HG02623 (cell line): ENCODE measurements around the gene C1orf56.
"Not testable (repeated sequence)": the region's sequence is repeated elsewhere in the genome, so short reads cannot be mapped to it uniquely, and the experiment has no call there.

Source experiments
- ATAC-seq: cut with Tn5 transposase; IDR thresholded peaks from one replicate; pipeline ENCODE4 v1.9.1; 2021; ENCODE audit warnings: moderate library complexity; ENCODE audit not compliant: unreplicated experiment

C1orf56 gene

DNA sequence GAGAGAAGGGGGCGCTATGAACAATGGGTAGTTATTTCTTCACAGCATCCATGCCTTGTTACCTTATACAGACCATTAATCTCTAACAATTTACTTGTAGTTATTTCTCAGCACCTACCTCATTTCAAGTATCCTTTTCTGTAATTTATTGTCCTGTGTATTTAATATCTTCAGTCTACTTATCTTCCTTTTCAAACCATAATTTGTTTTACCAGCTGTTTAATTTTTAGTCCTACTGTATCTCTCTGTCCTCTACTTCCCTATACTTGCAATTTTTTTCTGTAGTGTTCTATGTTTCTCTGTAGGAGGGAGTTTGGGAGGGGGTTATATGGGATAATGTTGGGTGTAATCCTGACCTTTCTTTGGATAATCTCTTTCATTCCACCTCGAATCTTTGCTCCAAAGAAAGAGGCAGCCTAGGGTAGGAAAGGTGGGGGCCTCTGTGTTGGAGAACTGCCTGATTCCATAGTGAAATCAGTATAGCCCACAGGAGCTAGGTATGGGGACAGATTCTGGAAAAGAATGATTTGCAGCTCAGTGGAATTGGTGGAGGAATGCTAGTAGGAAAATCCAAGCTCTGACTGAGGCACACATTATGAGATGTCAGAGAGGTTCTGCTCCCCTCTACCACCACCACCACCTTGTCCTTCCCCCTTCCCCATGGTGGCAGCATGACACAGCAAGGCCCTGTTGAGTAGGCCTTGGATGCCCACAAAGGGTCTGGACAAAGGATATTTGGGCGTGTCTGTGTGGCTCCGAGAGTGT is 13.3 kb downstream of the C1orf56 start:
- ATAC-seq, result no peak

DNA sequence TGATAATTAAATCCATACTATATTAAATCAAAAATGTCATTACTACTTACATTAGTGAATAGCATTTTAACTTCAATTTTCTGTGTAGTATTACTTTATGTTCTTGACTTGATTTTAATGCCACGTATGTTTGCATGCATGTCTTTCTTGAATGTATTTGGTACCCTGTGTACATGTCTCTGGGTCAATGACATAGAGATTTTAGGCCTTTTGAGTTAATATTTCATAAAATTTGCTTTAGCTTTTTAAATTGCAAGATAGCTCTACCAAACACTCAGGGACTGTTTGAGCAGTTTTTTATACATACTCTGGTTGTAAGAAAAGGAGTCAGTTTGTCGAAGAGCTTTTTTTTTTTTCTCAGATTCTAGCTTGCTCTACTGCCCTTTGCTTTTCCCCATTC is 14.2 kb downstream of the C1orf56 start:
- ATAC-seq, result no peak

DNA sequence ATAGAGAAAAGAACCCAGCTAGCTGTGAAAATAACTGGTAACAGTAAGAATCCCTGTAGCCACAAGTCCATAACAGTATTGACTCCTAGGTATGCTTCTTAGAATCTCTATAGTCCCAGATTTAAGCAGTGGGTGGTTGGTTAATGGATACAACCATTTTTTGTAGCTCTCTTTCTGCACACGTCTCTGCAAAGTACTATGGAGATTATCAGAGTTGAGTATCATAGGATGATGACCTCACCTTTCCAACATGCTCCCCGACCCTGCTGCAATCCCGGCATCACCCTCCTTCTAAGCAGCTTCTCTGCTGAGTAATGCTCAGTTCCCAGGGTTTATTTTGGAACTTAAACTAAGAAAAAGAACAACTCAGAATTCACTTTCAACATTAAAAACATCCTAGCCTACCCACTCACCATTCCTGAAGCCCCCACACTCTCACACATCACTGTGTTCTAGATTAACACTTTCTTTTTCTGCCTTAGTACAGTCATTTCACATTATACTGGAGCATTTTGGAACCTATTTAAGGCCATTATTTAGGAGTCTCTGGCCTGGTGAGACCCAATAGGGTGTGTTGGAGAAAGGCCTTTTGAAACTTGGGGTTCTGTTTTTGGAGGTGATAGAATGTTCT is 15.3 kb downstream of the C1orf56 start:
- ATAC-seq, result no peak

DNA sequence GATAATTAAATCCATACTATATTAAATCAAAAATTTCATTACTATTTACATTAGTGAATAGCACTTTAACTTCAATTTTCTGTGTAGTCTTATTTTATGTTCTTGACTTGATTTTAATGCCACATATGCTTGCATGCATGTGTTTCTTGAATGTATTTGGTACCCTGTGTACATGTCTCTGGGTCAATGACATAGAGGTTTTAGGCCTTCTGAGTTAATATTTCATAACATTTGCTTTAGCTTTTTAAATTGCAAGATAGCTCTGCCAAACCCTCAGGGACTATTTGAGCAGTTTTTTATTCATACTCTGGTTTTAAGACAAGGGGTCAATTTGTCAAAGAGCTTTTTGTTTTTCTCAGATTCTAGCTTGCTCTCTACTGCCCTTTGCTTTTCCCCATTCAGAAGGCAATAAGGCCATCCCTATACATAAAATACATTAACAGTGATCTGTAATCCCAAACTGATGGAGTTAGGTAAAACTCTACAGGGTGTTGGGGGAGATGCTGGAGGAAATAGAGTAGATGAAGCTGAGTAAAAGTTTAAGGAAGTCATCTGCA is 17.6 kb downstream of the C1orf56 start:
- no peak for ATAC-seq

DNA sequence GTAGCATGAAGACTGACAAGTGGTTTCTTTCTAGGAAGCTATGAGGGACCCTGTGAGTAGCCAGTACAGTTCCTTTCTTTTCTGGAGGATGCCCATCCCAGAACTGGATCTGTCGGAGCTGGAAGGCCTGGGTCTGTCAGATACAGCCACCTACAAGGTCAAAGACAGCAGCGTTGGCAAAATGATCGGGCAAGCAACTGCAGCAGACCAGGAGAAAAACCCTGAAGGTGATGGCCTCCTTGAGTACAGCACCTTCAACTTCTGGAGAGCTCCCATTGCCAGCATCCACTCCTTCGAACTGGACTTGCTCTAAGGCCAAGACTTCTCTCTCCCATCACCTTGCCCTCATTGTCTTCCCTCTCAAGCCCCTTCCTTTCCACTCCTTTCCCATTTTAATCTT is 19.6 kb downstream of the C1orf56 start:
- ATAC-seq, result no peak

DNA sequence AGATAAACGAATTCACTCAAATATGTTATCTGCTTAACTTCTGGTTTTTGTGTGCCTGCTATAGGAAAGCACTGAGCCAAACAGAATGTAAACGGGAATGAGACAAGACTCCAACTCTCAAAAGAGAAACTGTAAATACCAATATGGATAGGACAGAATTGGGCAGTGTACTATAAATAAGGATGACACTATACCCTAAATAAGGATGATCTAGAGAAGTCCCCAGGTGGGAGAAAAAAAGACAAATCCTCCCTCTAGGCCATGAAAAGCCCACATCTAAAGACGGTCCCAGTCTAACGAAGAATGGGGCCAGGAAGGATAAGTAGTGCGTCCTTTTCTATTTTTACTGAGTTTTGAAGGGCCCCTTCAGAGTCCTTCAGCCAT is 21.5 kb downstream of the C1orf56 start:
- ATAC-seq, result no peak

DNA sequence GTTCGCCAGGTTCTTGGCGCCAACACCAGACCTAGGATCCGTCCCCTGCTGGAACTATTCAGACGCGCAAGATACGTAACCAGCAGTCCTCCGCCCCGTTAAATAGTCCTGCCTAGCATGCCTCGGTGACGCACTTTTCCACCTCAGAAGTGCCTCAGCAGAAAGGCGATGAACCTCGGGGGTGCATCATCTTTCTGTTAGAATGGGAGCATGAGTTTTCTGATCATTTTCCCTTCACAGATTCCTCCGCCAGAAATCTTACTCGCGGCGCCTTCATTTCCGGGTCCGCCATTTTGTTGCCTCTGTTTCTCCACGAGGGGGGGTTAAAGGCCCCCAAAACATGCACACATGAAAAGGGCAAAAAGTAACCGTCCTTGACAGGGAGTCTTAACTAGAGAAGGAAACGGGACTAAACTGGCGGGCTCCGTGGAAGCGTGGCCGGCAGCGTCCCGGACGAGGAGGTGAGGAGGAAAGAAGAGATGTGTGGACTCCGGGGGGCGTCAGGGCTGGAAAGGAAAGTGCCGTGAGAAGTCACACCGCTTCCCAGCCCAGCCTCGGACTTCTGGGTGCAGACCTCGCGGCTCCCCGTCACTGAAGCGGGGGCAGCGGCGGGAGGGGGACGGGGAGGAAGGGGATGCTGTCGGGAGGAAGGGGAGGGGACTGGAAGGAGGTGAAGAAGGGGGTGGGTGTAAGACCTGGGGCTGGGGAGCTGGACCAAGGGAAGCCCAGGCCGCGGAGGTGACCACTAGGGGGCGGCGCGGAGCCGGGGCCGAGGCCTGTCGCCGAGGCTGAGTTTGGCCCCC is 23.1 kb downstream of the C1orf56 start, which contains the start of gene GABPB2:
GABPB2 (plus strand) TSS at position 288 of the 803 bp plus-strand sequence. CDS start 17,429 bp downstream, outside the sequence.
- ATAC-seq, result peak; percentile 69

DNA sequence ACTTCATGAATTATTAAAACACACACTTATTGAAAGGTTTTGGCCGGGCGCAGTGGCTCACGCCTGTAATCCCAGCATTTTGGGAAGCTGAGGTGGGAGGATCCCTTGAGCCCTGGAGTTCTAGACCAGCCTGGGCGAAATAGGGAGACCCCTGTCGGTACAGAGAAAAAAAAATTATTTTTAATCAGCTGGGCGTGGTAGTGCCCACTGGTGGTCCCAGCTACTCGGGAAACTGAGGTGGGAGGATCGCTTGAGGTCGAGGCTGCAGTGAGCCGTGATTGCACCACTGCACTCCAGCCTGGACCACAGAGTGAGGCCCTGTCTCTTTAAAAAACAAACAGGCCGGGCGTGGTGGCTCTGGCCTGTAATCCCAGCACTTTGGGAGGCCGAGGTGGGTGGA is 24.7 kb downstream of the C1orf56 start:
- no peak for ATAC-seq

DNA sequence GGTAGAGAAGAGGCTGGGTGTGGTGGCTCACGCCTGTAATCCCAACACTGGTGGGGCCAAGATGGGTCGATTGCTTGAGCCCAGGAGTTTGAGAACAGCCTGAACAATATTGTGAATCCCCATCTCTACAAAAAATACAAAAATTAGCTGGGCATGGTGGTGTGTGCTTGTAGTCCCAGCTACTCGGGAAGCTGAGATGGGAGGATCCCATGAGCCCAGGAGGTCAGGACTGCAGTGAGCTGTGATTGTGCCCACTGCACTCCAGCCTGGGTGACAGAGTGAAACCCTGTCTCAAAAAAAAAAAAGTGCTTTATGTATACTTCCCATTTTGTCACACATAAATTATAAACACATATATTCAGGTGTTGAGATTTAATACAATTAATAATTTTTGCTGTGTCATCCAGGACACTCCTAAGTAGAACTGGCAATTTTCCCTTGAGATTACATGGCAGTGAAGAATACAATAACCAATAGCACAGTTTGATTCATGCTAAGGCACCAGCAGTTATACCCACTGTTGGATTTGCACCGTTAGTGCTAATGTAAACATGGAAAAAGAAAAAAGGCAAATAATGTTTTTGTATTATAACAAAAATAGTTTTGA is 38.5 kb downstream of the C1orf56 start:
- no peak for ATAC-seq

DNA sequence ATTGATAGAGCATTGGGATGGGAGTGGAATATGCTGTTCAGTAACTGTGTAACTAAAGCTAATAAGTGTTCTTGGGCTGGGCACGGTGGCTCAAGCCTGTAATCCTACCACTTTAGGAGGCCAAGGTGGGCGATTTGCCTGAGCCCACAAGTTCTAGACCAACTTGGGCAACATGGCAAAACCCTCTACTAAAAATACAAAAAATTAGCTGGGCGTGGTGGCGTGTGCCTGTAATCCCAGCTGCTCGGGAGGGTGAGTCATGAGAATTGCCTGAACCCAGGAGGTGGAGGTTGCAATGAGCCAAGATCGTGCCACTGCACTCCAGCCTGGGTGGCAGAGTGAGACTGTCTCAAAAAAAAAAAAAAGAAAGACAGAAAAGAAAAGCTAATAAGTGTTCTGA is 49.9 kb downstream of the C1orf56 start:
- ATAC-seq, result not testable (repeated sequence)

DNA sequence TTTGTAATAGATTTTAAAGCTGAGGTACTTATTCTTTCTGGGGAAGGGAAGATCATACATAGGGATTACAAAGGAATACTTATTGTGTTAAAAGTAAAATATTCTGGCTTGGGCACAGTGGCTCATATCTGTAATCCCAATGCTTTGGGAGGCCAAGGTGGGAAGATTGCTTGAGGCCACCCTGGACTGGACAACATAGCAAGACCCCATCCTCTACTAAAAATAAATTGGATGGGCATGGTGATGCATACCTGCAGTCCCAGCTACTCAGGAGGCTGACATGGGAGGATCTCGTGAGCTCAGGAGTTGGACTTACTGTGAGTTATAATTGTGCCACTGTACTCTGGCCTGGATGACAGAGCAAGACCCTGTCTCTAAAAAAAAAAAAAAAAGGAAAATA is 50.6 kb downstream of the C1orf56 start:
- ATAC-seq, result no peak
